NT2/D1 (cell line): ENCODE measurements around the gene SLC28A1.

Experiments
- SUZ12 ChIP-seq: IDR thresholded peaks from 2 replicates; pipeline ENCODE4 v1.6.1; 2011; ENCODE audit not compliant: insufficient read length, insufficient read depth; ENCODE audit errors: extremely low read depth
- YY1 ChIP-seq: IDR thresholded peaks from 2 replicates; pipeline ENCODE4 v1.6.1; 2011; ENCODE audit not compliant: insufficient read length, insufficient read depth
- ZNF274 ChIP-seq: IDR thresholded peaks from 2 replicates; pipeline ENCODE4 v1.6.1; 2011; ENCODE audit warnings: mild to moderate bottlenecking, low read depth, low read length

DNA sequence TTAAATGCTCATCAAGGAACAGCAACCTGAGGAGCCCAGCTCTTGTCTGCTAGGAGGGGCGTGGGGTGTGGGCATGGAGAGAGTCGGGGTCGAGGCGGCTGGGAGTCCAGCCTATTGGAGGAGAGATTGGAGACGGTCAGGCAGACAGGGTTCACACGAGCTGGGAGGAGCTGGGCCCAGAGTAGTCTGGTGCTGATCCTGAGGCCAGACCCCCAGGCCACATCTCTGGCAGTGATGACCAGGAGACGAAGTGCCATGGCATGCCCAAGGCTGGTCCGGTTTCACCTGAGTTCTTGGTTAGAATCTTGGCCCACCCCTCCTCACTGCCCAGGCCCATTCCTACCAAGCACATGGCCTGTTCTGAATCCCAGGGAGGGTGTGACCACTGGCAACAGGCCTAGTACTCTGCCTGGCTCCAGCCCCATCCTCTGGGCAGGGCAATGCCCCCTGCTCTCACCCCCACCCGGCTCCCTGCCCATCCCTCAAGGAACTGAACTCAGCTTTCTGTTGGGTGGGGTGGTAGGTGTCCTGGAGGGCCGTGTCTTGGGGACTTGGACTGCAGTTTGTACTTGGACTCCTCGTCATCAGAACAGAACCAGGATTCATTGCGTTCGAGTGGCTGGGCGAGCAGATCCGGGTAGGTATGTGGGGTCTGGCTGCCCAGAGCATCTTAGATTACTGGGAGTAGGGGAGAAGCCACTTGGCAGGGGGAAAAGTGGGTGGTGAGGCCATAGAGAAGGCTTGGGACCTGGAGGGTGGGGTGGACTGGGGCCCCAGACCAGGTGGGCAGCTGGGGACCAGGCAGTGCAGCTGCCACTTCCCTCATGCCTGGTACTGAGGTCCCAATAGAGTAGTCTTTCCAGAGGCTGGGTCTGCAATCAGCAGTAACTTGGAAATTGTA lies 20.8 kb downstream of the SLC28A1 start:
- TF ChIP-seq ZNF274 (no peak), YY1 (no peak), SUZ12 (no peak)
